NCI-H524 treated with DMSO at 0.1 percent for 48 hours (cell line): ENCODE data around the gene CAMSAP3.

Source experiments
- DNase-seq: peaks from one replicate; lab custom pipeline; 2025; lab: John Stamatoyannopoulos, UW

Gene CAMSAP3

GRCh38 chr19:7614859-7615741 is 19.4 kb downstream of the CAMSAP3 start:
- DNase-seq = no peak

GRCh38 chr19:7617172-7617571 is 21.5 kb downstream of the CAMSAP3 start:
- DNase-seq = no peak

GRCh38 chr19:7617735-7618134 is 22.1 kb downstream of the CAMSAP3 start:
- no peak for DNase-seq

- DNase-seq = no peak
Measured at GRCh38 chr19:7618348-7618747, 22.7 kb downstream of the CAMSAP3 start.

GRCh38 chr19:7618771-7619510 is 23.3 kb downstream of the CAMSAP3 start:
- no peak for DNase-seq

- DNase-seq = no peak
Measured at GRCh38 chr19:7619671-7620441, 24.2 kb downstream of the CAMSAP3 start.

- DNase-seq = no peak
Measured at GRCh38 chr19:7620442-7621412, 25.1 kb downstream of the CAMSAP3 start.

GRCh38 chr19:7622933-7623685 is 27.4 kb downstream of the CAMSAP3 start:
- DNase-seq = no peak

GRCh38 chr19:7623725-7624603 is 28.3 kb downstream of the CAMSAP3 start:
- no peak for DNase-seq

GRCh38 chr19:7624810-7625209 is 29.1 kb downstream of the CAMSAP3 start:
- no peak for DNase-seq

- DNase-seq = no peak
Measured at GRCh38 chr19:7625763-7626372, 30.2 kb downstream of the CAMSAP3 start.

GRCh38 chr19:7627166-7627565 is 31.5 kb downstream of the CAMSAP3 start:
- DNase-seq = no peak

GRCh38 chr19:7628589-7629311 is 33.1 kb downstream of the CAMSAP3 start:
- no peak for DNase-seq

- DNase-seq = peak; percentile 98
Measured at GRCh38 chr19:7629347-7630054, 33.8 kb downstream of the CAMSAP3 start, which contains the start of the genes PET100 and XAB2. Gene PET100, plus strand, starts transcription at chr19:7629793. Its CDS starts 41 bp downstream, at chr19:7629834. Gene XAB2, minus strand, starts transcription at chr19:7629545. Its CDS starts 18 bp downstream, at chr19:7629527.

GRCh38 chr19:7631577-7631976 is 35.9 kb downstream of the CAMSAP3 start:
- DNase-seq = no peak

GRCh38 chr19:7632340-7633203 is 36.9 kb downstream of the CAMSAP3 start:
- DNase-seq = no peak
